ENCODE results near the gene MXD4.

DNA sequence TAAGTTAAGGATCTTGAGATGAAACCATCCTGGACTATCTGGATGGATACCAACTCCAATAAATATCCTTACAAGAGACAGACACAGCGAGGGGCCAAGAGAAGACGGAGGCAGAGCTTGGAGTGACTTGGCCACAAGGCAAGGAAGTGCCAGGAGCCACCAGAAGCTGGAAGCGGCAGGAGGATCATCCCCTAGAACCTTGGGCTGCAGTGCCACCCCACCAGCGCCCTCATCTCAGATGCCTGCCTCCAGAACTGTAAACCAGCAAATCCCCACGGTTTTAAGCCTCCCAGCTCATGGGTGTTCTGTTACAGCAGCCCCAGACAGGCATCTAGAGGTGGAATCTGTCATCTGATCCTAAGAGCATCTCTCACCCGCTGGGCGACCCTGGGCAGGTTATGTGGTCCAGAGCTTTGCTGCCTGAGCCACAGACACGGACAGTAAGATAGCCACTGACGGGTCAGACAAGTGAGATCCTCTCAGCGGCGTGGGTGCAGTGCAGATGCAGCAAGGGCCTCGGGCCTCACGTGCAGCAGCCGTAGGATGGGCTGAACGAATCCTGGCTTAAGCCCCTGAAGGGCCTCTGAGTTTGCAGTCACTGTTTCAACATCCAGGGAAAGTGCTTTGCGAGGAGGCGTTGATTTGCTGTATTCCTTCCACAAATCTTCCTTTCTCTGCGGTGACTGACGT lies 25.1 kb upstream of the MXD4 start:
- TF ChIP-seq ZNF496 (CRISPR knock-in tag; IDR thresholded peaks at IDR 0.05; ENCODE audit: insufficient replicate concordance) (no peak), KLF13 (CRISPR knock-in tag; IDR thresholded peaks at IDR 0.05) (no peak), RAD21 (CRISPR knock-in tag; IDR thresholded peaks at IDR 0.05) (no peak), KMT2A (CRISPR knock-in tag; IDR thresholded peaks at IDR 0.05) (no peak)

All from HepG2 (cell line).